ENCODE data around the gene PTPRT. TPM values are rescaled to one million over a fixed set of nuclear protein-coding genes. Genes with fewer than 3 reads are reported as not detected.
"Not testable (repeated sequence)": the region's sequence is repeated elsewhere in the genome, so short reads cannot be mapped to it uniquely, and the experiment has no call there.

Gene PTPRT
- total RNA-seq, 1 donor from 2014 or later, result not detected

DNA sequence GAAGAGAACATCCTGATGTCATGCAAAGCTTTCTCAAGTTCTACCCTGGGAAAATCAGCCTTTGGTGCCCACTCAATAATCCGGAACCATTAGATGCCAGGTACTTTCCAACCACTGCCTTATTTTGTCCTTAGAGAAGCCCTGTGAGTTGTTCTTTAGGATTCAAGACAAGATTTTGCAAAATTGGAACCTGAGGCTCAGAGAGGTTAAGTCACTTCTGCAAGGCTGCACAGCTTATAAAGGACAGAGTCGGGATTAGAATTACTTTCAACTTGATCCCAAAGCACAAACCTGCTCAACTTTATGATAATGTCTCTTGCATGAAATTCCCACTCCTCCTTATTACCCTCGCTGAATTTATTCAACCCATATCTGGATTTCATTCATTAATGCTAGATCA, 287.2 kb downstream of the PTPRT start:
- Mint-ChIP-seq H3K36me3 (ENCODE audit: low read depth) (no peaks in the 10 kb centered on the region), H3K27me3 (ENCODE audit: low read depth) (no peaks in the 10 kb centered on the region), H3K4me1 (ENCODE audit: low read depth) (no peaks in the 10 kb centered on the region), H3K4me3 (ENCODE audit: unreplicated experiment) (no peak overlapping the region), H3K9me3 (ENCODE audit: low read depth) (peaks cover 33% of the 10 kb centered on the region), H3K27ac (ENCODE audit: unreplicated experiment) (no peak overlapping the region)
- TF ChIP-seq, protein P1, sequence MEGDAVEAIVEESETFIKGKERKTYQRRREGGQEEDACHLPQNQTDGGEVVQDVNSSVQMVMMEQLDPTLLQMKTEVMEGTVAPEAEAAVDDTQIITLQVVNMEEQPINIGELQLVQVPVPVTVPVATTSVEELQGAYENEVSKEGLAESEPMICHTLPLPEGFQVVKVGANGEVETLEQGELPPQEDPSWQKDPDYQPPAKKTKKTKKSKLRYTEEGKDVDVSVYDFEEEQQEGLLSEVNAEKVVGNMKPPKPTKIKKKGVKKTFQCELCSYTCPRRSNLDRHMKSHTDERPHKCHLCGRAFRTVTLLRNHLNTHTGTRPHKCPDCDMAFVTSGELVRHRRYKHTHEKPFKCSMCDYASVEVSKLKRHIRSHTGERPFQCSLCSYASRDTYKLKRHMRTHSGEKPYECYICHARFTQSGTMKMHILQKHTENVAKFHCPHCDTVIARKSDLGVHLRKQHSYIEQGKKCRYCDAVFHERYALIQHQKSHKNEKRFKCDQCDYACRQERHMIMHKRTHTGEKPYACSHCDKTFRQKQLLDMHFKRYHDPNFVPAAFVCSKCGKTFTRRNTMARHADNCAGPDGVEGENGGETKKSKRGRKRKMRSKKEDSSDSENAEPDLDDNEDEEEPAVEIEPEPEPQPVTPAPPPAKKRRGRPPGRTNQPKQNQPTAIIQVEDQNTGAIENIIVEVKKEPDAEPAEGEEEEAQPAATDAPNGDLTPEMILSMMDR (IDR thresholded peaks at IDR 0.05), result no peak
- no peak for DNase-seq (ENCODE audit: low spot score)

DNA sequence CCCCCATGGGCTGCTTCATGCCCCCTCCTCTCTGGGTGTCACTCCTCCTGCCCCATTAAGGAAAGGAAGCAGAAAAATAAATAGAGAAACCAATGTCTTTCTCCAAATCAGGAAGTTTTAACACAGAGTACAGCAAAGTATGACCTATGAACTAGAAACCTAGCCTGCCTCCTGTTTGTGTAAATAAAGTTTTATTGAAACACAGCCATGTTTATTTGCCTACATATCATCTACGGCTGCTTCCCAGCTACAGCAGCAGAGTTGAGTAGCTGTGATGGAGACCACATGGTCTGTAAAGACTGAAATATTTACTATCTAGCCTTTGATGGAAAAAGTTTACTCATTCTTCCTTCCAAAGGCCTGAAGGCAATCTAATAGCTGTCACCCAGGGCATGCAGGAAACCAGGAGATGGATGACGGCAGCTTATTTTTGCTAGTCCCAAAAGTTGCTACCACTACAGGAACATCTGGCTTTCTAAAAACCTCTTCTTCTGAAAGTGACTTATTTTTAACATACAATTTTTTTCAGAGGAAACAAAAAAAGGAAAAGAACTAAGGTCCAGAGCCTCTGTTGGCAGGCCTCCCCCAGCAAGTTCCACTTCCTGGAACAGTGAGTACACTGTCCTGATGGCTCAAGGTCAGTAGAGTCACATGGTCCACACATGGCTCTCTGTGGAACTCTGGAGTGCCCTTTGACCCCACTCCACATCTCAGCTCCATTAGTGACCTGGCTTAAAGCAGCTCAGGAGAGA, 287.8 kb downstream of the PTPRT start:
- TF ChIP-seq, protein P1 (IDR thresholded peaks at IDR 0.05), result no peak
- Mint-ChIP-seq H3K9me3 (ENCODE audit: low read depth) (peaks cover 29% of the 10 kb centered on the region), H3K4me3 (ENCODE audit: unreplicated experiment) (no peak overlapping the region), H3K36me3 (ENCODE audit: low read depth) (no peaks in the 10 kb centered on the region), H3K27me3 (ENCODE audit: low read depth) (no peaks in the 10 kb centered on the region), H3K27ac (ENCODE audit: unreplicated experiment) (no peak overlapping the region), H3K4me1 (ENCODE audit: low read depth) (no peaks in the 10 kb centered on the region)
- no peak for DNase-seq (ENCODE audit: low spot score)

DNA sequence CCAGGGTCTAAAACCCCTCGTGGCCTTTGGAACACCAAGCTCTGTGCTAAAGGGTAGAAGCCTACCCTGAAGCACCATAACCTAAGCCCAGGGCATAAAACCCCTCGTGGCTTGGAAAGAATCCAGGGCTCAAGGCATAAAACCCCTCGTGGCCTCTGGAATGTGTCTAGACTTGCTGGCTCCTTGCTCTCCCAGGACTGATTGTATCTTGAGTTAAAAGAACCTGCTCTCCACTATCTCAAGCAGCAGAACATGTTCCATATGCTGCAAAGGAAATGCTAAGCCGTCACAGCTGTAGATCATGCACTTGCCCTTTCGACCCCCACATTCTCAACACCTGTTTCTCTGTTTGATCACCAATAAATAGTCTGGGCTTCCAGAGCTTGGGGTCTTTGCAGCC, 288.9 kb downstream of the PTPRT start:
- H3K4me3 Mint-ChIP-seq (ENCODE audit: unreplicated experiment); H3K27me3 Mint-ChIP-seq (ENCODE audit: low read depth); H3K36me3 Mint-ChIP-seq (ENCODE audit: low read depth); H3K4me1 Mint-ChIP-seq (ENCODE audit: low read depth); DNase-seq (ENCODE audit: low spot score); H3K27ac Mint-ChIP-seq (ENCODE audit: unreplicated experiment): not testable (repeated sequence)
- peaks cover 29% of the 10 kb centered on the region for H3K9me3 Mint-ChIP-seq (ENCODE audit: low read depth)

DNA sequence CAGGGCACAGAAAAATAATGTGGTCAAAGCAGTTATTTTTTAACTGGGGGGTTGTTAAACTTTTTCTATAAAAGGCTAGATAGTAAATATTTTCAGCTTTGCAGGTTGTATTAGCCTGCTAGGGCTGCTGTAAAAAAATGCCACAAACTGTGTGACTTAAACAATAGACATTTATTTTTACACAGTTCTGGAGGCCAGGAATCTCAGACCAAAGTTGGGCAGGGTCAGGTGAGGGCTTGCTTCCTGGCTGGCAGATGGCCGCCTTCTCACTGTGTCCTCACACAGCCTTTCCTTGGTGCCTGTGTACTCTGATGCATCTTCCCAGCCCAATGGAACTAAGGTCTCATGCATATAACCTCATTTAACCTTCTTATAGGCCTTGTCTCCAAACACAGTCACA, 294.7 kb downstream of the PTPRT start:
- H3K27ac Mint-ChIP-seq (ENCODE audit: unreplicated experiment), result no peak overlapping the region
- H3K9me3 Mint-ChIP-seq (ENCODE audit: low read depth), result peaks cover 33% of the 10 kb centered on the region
- TF ChIP-seq, protein P1 (IDR thresholded peaks at IDR 0.05), result no peak

DNA sequence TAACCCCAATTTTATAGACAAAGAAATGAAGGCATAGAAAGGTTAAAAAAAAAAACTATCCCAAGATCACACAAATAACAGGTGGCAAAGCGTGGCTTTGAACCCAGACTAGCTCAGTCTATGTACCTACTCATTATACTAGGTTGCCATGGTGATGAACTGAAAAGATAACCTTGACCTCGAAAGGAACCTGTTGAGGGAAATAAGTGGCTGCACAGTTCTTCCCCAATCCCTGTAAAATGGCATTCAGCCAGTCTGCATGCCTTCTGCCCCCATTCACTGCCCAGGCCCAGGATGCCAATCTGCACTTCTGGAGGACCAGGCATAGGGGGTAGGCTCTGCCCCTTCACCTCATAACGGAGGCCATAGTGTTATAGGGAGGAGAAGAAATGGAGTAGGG, 295.2 kb downstream of the PTPRT start:
- H3K36me3 Mint-ChIP-seq (ENCODE audit: low read depth), result no peaks in the 10 kb centered on the region
- no peak overlapping the region for H3K27ac Mint-ChIP-seq (ENCODE audit: unreplicated experiment)
- no peak overlapping the region for H3K4me3 Mint-ChIP-seq (ENCODE audit: unreplicated experiment)
- no peaks in the 10 kb centered on the region for H3K27me3 Mint-ChIP-seq (ENCODE audit: low read depth)
- H3K9me3 Mint-ChIP-seq (ENCODE audit: low read depth), result peaks cover 32% of the 10 kb centered on the region
- no peak for DNase-seq (ENCODE audit: low spot score)
- TF ChIP-seq, protein P1 (IDR thresholded peaks at IDR 0.05), result no peak
- no peaks in the 10 kb centered on the region for H3K4me1 Mint-ChIP-seq (ENCODE audit: low read depth)

More for the DNA sequence above, 294.7 kb downstream of the PTPRT start:
- Mint-ChIP-seq H3K4me3 (ENCODE audit: unreplicated experiment) (no peak overlapping the region), H3K27me3 (ENCODE audit: low read depth) (no peaks in the 10 kb centered on the region), H3K36me3 (ENCODE audit: low read depth) (no peaks in the 10 kb centered on the region), H3K4me1 (ENCODE audit: low read depth) (no peaks in the 10 kb centered on the region)
- no peak for DNase-seq (ENCODE audit: low spot score)

DNA sequence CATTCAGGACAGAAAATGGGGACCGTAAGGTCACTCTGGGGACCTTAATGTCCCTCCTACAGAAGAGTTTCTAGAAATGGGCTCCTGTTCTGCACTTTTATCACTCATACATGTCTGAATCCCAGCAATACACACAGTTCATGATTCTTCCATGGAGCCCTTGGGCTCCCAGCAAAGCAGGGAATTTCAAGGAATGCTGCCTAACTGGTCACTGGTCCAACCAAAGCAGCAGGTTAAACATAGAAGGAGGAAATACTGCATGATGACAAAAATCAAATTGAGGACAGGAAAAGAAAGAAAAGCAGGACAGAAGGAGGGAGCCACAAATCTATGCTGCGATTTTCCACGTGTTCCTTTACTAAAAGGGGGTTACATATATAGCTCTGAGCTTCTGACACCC, 300.2 kb downstream of the PTPRT start:
- peaks cover 21% of the 10 kb centered on the region for H3K9me3 Mint-ChIP-seq (ENCODE audit: low read depth)
- DNase-seq (ENCODE audit: low spot score), result no peak
- H3K36me3 Mint-ChIP-seq (ENCODE audit: low read depth), result no peaks in the 10 kb centered on the region
- H3K4me3 Mint-ChIP-seq (ENCODE audit: unreplicated experiment), result no peak overlapping the region
- H3K27me3 Mint-ChIP-seq (ENCODE audit: low read depth), result no peaks in the 10 kb centered on the region
- TF ChIP-seq, protein P1 (IDR thresholded peaks at IDR 0.05), result no peak
- no peak overlapping the region for H3K27ac Mint-ChIP-seq (ENCODE audit: unreplicated experiment)
- H3K4me1 Mint-ChIP-seq (ENCODE audit: low read depth), result no peaks in the 10 kb centered on the region

All from chondrocyte (in vitro differentiated cells).